Stromal cell of bone marrow (primary cell): ENCODE results near the gene HOXA13.
A peak's percentile ranks its signal among the peaks of the same experiment; 100 is the strongest.

ENCODE experiments used
- DNase-seq: peaks from one replicate; pipeline ENCODE4 v3.0.0-alpha.2; 2012; ENCODE audit warnings: low read depth

The HOXA13 gene

GRCh38 chr7:27181795-27182275 is 18.1 kb downstream of the HOXA13 start:
- DNase-seq: no peak

- DNase-seq: no peak
Observed at GRCh38 chr7:27180431-27181420, 19.2 kb downstream of the HOXA13 start.

GRCh38 chr7:27179503-27180430 is 20.1 kb downstream of the HOXA13 start:
- peak; percentile 79 for DNase-seq

- DNase-seq: no peak
Observed at GRCh38 chr7:27179030-27179429, 20.9 kb downstream of the HOXA13 start.

- DNase-seq: no peak
Observed at GRCh38 chr7:27178366-27178765, 21.5 kb downstream of the HOXA13 start.

- DNase-seq: no peak
Observed at GRCh38 chr7:27177795-27178320, 22.0 kb downstream of the HOXA13 start.

GRCh38 chr7:27176962-27177794 is 22.7 kb downstream of the HOXA13 start:
- no peak for DNase-seq

GRCh38 chr7:27176524-27176845 is 23.4 kb downstream of the HOXA13 start:
- no peak for DNase-seq

GRCh38 chr7:27175626-27176523 is 24.0 kb downstream of the HOXA13 start:
- DNase-seq: no peak

- no peak for DNase-seq
Observed at GRCh38 chr7:27174874-27175625, 24.8 kb downstream of the HOXA13 start.

GRCh38 chr7:27173956-27174873 is 25.7 kb downstream of the HOXA13 start, which contains the start of gene HOXA10:
TSS of gene HOXA10 (minus strand) at chr7:27174320. CDS start at chr7:27174306, 14 bp downstream.
- no peak for DNase-seq

GRCh38 chr7:27173511-27173955 is 26.4 kb downstream of the HOXA13 start:
- no peak for DNase-seq

- peak; percentile 77 for DNase-seq
Observed at GRCh38 chr7:27172823-27173510, 26.9 kb downstream of the HOXA13 start.

- DNase-seq: no peak
Observed at GRCh38 chr7:27172315-27172774, 27.5 kb downstream of the HOXA13 start.

GRCh38 chr7:27171637-27172314 is 28.1 kb downstream of the HOXA13 start:
- DNase-seq: no peak

- DNase-seq: no peak
Observed at GRCh38 chr7:27171325-27171636, 28.6 kb downstream of the HOXA13 start.
